ENCODE measurements around the gene ATG7.

The ATG7 gene

GRCh38 chr3:11382146-11382745 lies 110.0 kb downstream of the ATG7 start:
- TF ChIP-seq REST (IDR thresholded peaks at IDR 0.05; ENCODE audit: insufficient replicate concordance, low read depth) (no peak), SPI1 (IDR thresholded peaks at IDR 0.05; ENCODE audit: borderline replicate concordance, low read depth) (no peak), GABPA (IDR thresholded peaks at IDR 0.05; ENCODE audit: low read depth) (no peak), CTCF (IDR thresholded peaks at IDR 0.05; ENCODE audit: insufficient read depth, low read length) (no peak)
- no peak for DNase-seq (ENCODE audit: low read depth in 1 of 2, low spot score in 1 of 2)
- no peaks in the 10 kb centered on the region for H3K27me3 ChIP-seq (ENCODE audit: insufficient read depth, poor library complexity, severe bottlenecking)
- H3K4me3 ChIP-seq (replicated peaks; ENCODE audit: insufficient read depth, low read length): no peak overlapping the region
- no peak overlapping the region for H3K27ac ChIP-seq (replicated peaks)

- Histone ChIP-seq H3K27me3 (ENCODE audit: insufficient read depth, poor library complexity, severe bottlenecking) (no peaks in the 10 kb centered on the region), H3K27ac (replicated peaks) (no peak overlapping the region), H3K4me3 (replicated peaks; ENCODE audit: insufficient read depth, low read length) (no peak overlapping the region)
- DNase-seq (ENCODE audit: low read depth in 1 of 2, low spot score in 1 of 2): no peak
- no peak for TF ChIP-seq POLR2AphosphoS5 (IDR thresholded peaks at IDR 0.05; ENCODE audit: low read depth)
- no peak for TF ChIP-seq CTCF (IDR thresholded peaks at IDR 0.05; ENCODE audit: insufficient read depth, low read length)
- TF ChIP-seq SPI1 (IDR thresholded peaks at IDR 0.05; ENCODE audit: borderline replicate concordance, low read depth): no peak
- TF ChIP-seq REST (IDR thresholded peaks at IDR 0.05; ENCODE audit: insufficient replicate concordance, low read depth): no peak
- no peak for TF ChIP-seq GABPA (IDR thresholded peaks at IDR 0.05; ENCODE audit: low read depth)
Measured at GRCh38 chr3:11384074-11384473, 111.9 kb downstream of the ATG7 start.

GRCh38 chr3:11385326-11385725 lies 113.1 kb downstream of the ATG7 start:
- H3K27ac ChIP-seq (replicated peaks): no peak overlapping the region
- no peak overlapping the region for H3K4me3 ChIP-seq (replicated peaks; ENCODE audit: insufficient read depth, low read length)
- TF ChIP-seq REST (IDR thresholded peaks at IDR 0.05; ENCODE audit: insufficient replicate concordance, low read depth) (no peak), CTCF (IDR thresholded peaks at IDR 0.05; ENCODE audit: insufficient read depth, low read length) (no peak), SPI1 (IDR thresholded peaks at IDR 0.05; ENCODE audit: borderline replicate concordance, low read depth) (no peak), GABPA (IDR thresholded peaks at IDR 0.05; ENCODE audit: low read depth) (no peak), POLR2AphosphoS5 (IDR thresholded peaks at IDR 0.05; ENCODE audit: low read depth) (no peak)
- no peaks in the 10 kb centered on the region for H3K27me3 ChIP-seq (ENCODE audit: insufficient read depth, poor library complexity, severe bottlenecking)
- DNase-seq (ENCODE audit: low read depth in 1 of 2, low spot score in 1 of 2): no peak

All from HL-60 (cell line).